Astrocyte of the cerebellum (primary cell): Measurements from ENCODE around the gene RDH13.

ENCODE experiments used
- DNase-seq: peaks from one replicate; pipeline ENCODE4 v3.0.0-alpha.2; 2011; ENCODE audit warnings: low read depth
- H3K4me3 ChIP-seq: 2 replicates; pipeline ENCODE4 v1.5.1; 2011; ENCODE audit warnings: mild to moderate bottlenecking, low read depth, low read length, moderate library complexity
- CTCF ChIP-seq: IDR thresholded peaks from 2 replicates; pipeline ENCODE4 v1.5.1; 2012; ENCODE audit warnings: low read length, low read depth, moderate library complexity, mild to moderate bottlenecking; ENCODE audit errors: missing control alignments
- in situ Hi-C: cut with HindIII; loops from 2 replicates; pipeline ENCODE4 v1.10.0; 2017; ENCODE audit warnings: low sequenced_read_pairs

RDH13 gene

GRCh38 chr19:55096061-55096701 lies 33.2 kb upstream of the RDH13 start:
- in situ Hi-C loops, result no loop called here
- DNase-seq, result no peak
- TF ChIP-seq CTCF, result no peak
- H3K4me3 ChIP-seq, result no peak overlapping the region

- no peak for DNase-seq
- no peak overlapping the region for H3K4me3 ChIP-seq
- no peak for TF ChIP-seq CTCF
- in situ Hi-C loops, result no loop called here
Observed at GRCh38 chr19:55095260-55096060, 32.5 kb upstream of the RDH13 start.

- no peak for TF ChIP-seq CTCF
- in situ Hi-C loops, result no loop called here
- H3K4me3 ChIP-seq, result no peak overlapping the region
- DNase-seq, result no peak
Observed at GRCh38 chr19:55094456-55095259, 31.7 kb upstream of the RDH13 start.

GRCh38 chr19:55092423-55093318 lies 29.7 kb upstream of the RDH13 start:
- no peak for DNase-seq
- TF ChIP-seq CTCF, result no peak
- no peak overlapping the region for H3K4me3 ChIP-seq
- in situ Hi-C loops, result no loop called here

- H3K4me3 ChIP-seq, result no peak overlapping the region
- in situ Hi-C loops, result no loop called here
- TF ChIP-seq CTCF, result no peak
- DNase-seq, result no peak
Observed at GRCh38 chr19:55091955-55092354, 29.0 kb upstream of the RDH13 start.
